Stimulated activated CD4-positive, alpha-beta T cell treated with anti-CD3 and anti-CD28 coated beads, Interleukin-15, amount 100 ng/mL, for 24 hours (primary cell): Measurements from ENCODE around the gene DNPEP.
"Not testable (repeated sequence)": the region's sequence is repeated elsewhere in the genome, so short reads cannot be mapped to it uniquely, and the experiment has no call there.

Source experiments
- DNase-seq: peaks from one replicate; pipeline ENCODE4 v3.0.0-alpha.2; 2020

Gene DNPEP

GRCh38 chr2:219399716-219400478 is 12.2 kb upstream of the DNPEP start:
- DNase-seq = no peak

GRCh38 chr2:219398721-219399363 is 11.1 kb upstream of the DNPEP start:
- DNase-seq = no peak

GRCh38 chr2:219396863-219397457 is 9.2 kb upstream of the DNPEP start:
- no peak for DNase-seq

GRCh38 chr2:219395609-219396008 is 7.9 kb upstream of the DNPEP start:
- no peak for DNase-seq

DNA sequence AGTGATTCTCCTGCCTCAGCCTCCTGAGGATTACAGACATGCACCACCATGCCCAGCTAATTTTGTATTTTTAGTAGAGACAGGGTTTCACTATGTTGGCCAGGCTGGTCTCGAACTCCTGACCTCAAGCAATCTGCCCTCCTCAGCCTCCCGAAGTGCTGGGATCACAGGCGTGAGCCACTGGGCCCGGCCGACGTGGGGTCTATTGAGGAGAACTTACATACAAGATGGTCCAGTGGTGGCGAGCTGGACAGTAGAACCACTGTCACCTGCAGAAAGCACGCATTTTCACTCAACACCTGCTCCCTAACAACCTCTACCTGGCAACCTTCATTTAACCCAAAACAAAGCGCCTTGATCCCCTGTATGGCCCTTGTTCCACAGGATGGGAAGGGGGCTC is 7.3 kb upstream of the DNPEP start:
- DNase-seq = not testable (repeated sequence)

DNA sequence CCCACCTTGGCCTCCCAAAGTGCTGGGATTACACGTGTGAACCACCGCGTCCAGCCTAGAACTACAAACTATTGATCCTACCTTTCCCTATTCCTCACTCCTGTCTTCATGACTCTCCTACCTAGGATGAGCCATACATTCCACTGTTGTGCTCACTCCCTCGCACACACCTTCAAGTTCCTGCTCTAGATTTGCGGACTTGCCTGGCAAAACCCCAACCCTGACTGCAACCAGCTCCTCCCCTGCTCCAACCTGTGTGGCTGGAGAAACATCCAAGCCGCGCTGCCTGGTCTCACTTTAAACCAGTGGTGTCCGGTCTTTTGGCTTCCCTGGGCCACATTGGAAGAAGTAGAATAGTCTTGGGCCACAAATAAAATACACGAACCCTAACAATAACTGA is 5.0 kb upstream of the DNPEP start:
- DNase-seq = no peak

DNA sequence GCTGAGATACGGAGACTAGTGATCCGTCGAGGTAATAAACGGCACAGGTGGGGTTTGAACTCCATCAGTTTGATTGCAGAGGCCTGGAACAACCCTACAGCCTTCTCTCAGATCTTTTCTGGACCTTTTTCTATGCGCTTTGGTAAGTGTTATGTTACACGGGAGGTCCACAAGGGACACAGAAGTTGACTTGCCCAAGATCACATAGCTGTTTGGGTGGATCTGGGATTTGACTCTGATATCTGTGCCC is 1.1 kb upstream of the DNPEP start:
- no peak for DNase-seq

DNA sequence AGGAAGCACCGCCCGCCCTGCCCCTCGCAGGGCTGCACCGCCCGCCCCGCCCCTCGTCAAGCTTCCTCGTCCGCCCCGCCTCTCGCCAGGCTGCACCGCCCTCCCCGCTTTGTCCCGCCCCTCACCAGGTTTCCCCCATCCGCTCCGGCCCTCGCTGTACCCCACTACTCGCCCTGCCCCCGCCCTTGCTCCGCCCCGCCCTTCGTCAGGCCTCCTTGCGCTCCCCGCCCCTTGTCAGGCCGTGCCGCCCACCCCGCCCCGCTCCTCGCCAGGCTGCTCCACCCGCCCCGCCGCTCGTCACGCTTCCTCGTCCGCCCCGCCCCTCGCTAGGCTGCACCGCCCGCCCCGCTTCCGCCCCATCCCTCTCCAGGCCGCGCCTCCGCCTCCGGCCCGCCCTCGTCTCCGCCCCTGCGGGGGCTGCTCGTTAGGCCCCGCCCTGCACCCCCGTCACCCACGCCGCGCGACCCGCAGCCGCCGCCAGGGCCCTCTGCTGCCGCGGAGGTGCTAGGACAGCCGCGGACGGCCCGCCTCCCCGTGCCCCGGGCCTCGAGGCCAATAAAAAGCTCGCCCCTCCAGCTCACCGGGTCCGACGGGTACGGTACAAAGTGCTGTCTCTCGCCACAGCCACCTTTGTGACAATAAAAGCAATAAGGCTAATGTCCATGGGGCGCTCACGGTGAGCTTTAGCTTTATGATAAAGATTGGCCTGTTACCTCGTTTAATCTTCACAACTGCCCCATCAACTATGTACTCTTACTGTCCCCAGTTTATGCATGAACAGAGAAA is 602 bp upstream of the DNPEP start:
- DNase-seq = peak; percentile 99

- peak; percentile 23 for DNase-seq
Observed at GRCh38 chr2:219386532-219387280, 1.0 kb downstream of the DNPEP start.

GRCh38 chr2:219385958-219386520 is 1.7 kb downstream of the DNPEP start:
- DNase-seq = no peak

GRCh38 chr2:219384859-219385258 is 2.9 kb downstream of the DNPEP start:
- DNase-seq = no peak

GRCh38 chr2:219384083-219384713 is 3.5 kb downstream of the DNPEP start:
- DNase-seq = no peak

DNA sequence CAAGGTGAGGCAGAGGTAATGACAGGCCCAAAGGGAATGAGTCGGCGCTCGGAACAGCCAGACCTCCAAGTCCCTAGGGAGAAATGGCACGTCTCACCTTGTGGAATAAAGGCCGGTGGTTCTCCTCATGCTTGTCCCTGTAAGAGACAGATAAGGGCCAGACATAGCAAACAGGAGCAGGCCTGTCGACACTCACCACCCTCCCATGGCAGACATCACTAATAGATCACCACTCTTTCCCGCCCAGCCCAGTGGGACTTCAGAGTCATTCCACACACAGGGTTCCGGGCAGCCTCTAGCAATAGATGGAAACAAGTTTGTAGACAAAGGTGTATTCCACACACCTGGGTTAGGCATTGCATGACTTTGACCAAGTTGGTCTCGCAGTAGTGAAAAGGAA is 6.3 kb downstream of the DNPEP start:
- no peak for DNase-seq

DNA sequence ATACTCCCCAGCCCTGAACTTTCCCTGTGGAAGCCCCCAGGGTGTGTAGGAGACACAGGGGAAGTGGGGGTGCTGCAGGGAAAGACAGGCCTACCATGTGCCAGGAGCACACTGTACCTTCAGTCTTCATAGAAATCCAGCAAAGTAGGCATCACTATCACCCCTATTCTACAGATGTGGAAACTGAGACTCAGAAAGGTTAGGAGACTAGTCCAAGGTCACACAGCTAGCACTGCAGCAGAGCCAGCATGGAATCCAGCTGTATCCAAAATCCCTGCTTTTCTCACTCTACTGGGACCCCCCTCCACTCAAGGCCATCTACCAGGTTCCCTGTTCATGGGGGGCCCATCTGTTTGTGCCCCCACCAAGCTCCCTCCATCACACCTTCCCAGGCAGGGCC is 6.8 kb downstream of the DNPEP start:
- DNase-seq = no peak

DNA sequence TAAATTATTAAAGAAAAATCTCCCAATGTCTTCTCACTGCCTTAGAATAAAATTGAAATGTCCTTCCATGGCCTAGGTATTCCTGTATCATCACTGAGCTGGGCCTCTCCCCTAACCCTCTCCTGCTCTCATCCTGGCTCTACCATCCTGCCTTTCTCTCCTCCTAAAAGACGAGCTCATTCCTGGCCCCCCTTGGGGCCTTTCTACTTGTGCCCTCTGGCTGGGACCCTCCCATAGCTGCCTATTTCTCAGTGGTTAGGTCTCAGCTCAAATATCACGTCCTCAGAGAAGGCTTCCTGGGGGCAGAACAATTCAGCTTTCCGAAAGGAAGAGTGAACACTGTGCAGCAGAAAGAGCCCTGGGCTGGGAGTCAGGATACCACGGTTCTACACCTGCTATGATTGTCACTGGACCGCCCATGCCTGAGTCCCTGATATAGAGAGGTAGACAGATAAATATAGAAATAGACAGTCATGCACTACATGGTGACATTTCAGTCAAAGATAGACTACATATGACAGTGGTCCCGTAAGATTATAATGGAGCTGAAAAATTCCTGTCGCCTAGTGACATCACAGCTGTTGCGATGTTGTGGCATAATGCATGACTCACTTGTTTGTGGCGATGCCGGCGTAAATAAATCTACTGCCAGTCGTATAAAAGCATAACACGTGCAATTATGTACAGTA is 9.4 kb downstream of the DNPEP start:
- no peak for DNase-seq

GRCh38 chr2:219369447-219369861 is 18.3 kb downstream of the DNPEP start:
- DNase-seq = no peak

DNA sequence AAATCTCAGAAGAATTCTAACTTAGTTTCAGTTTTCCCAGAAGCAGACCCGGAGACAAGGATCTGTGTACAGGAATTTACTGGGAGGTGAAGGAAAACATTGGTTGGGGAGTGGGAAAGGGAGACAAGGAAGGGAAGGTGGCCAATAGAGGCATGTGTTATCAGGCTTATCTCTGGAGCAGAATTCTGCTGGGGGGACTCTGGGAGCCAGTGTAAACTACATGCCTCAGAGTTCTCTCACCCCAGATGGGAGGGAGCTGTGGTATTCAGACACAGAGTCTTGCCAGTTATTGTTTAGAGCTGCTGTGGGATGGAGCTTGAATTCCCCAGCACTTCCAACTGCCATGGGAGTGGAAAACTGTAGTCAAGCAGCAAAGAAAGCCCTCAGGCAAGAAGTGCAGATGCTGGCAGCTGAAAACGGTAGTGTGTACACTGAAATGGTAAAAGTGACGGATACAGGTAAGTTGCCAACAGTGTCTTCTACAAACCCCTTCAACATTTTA is 19.0 kb downstream of the DNPEP start:
- no peak for DNase-seq

DNA sequence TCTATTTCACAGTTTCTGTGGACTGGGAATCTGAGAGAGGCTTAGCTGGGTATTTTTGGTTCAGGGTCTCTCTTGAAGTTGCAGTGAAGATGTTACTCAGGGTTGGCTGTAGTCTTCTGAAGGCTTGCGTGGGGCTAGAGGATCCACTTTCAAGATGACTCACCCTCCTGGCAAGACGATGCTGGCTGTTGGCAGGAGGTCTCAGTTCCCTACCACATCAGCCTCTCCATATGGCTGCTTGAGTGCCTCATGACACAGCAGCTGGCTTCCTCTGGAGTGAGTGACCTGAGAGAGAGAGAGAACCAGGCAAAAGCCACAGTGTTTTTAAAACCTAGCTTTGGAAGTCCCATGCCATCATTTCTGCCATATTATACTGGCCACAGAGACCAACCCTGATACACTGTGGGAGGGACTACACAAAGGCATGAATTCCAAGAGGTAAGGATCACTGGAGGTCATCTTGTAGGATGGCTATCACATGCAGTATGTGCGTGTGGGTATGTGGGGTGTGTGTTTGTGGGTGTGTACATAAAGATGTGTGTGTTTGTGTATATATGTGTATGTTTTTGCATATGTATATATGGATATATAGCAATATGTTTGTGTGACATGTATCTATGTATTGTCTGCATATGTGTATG is 25.1 kb downstream of the DNPEP start:
- DNase-seq = no peak

DNA sequence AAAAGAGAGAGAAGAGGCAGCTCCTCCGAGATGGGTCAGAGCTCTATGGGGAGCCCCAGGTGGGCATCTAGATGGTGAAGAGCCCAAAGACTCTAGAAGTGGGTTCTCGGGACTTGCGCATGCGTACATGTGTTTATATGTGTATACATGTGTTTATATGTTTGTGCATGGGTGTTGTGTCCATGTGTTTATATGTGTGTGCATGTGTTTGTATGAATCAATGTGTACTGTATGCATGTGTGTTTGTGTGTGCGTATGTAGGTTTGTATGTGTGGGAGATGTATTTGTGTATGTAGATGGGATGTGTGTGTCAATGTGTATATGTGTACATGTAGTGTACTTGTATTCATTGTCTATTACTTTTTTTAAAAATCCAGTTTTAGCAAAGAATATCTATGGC is 25.6 kb downstream of the DNPEP start:
- DNase-seq = no peak

- DNase-seq = peak; percentile 54
Observed at GRCh38 chr2:219358170-219359075, 29.3 kb downstream of the DNPEP start.
